Inferior parietal cortex (tissue), 1 donor: ENCODE measurements around the gene VAV2.

ENCODE experiments used
- DNase-seq: peaks from one replicate; pipeline ENCODE4 v3.0.0-alpha.2; 2016; ENCODE audit errors: extremely low spot score

Gene VAV2

GRCh38 chr9:133815781-133816180 is 176.3 kb downstream of the VAV2 start:
- no peak for DNase-seq

- DNase-seq: no peak
Measured at GRCh38 chr9:133814586-133815208, 177.4 kb downstream of the VAV2 start.

- DNase-seq: no peak
Measured at GRCh38 chr9:133813749-133814585, 178.2 kb downstream of the VAV2 start.

GRCh38 chr9:133812941-133813748 is 179.0 kb downstream of the VAV2 start:
- DNase-seq: no peak

GRCh38 chr9:133812077-133812868 is 179.9 kb downstream of the VAV2 start:
- DNase-seq: no peak

- DNase-seq: peak; percentile 16
Measured at GRCh38 chr9:133811471-133811870, 180.7 kb downstream of the VAV2 start.

GRCh38 chr9:133810556-133811195 is 181.4 kb downstream of the VAV2 start:
- no peak for DNase-seq

- DNase-seq: no peak
Measured at GRCh38 chr9:133809335-133809734, 182.8 kb downstream of the VAV2 start.

- no peak for DNase-seq
Measured at GRCh38 chr9:133807818-133808217, 184.3 kb downstream of the VAV2 start.

GRCh38 chr9:133807037-133807436 is 185.1 kb downstream of the VAV2 start:
- no peak for DNase-seq

- DNase-seq: no peak
Measured at GRCh38 chr9:133806623-133807010, 185.5 kb downstream of the VAV2 start.

- DNase-seq: no peak
Measured at GRCh38 chr9:133805876-133806622, 186.1 kb downstream of the VAV2 start.

GRCh38 chr9:133804199-133804598 is 187.9 kb downstream of the VAV2 start:
- DNase-seq: no peak

GRCh38 chr9:133803745-133804144 is 188.4 kb downstream of the VAV2 start:
- DNase-seq: no peak

GRCh38 chr9:133803028-133803585 is 189.0 kb downstream of the VAV2 start:
- no peak for DNase-seq

GRCh38 chr9:133801739-133802138 is 190.4 kb downstream of the VAV2 start:
- DNase-seq: no peak

- DNase-seq: no peak
Measured at GRCh38 chr9:133800266-133800665, 191.9 kb downstream of the VAV2 start.

GRCh38 chr9:133799716-133800115 is 192.4 kb downstream of the VAV2 start:
- DNase-seq: no peak

- no peak for DNase-seq
Measured at GRCh38 chr9:133799106-133799505, 193.0 kb downstream of the VAV2 start.

- DNase-seq: no peak
Measured at GRCh38 chr9:133798160-133798559, 194.0 kb downstream of the VAV2 start.
